SH-SY5Y (cell line): ENCODE data around the gene CHP1.

ENCODE experiments used
- GATA2 ChIP-seq: IDR thresholded peaks from 2 replicates; pipeline ENCODE4 v1.6.1; 2011; ENCODE audit warnings: mild to moderate bottlenecking, low read depth, low read length
- GATA3 ChIP-seq: IDR thresholded peaks from 2 replicates; pipeline ENCODE4 v1.6.1; 2011; ENCODE audit warnings: low read depth, mild to moderate bottlenecking, low read length, moderate library complexity

The CHP1 gene

GRCh38 chr15:41238100-41238499 is 7.0 kb downstream of the CHP1 start:
- TF ChIP-seq GATA2 (no peak), GATA3 (no peak)

GRCh38 chr15:41241221-41241964 is 10.3 kb downstream of the CHP1 start:
- TF ChIP-seq GATA3 = no peak
- peak; percentile 79; the same call in 1 of the 2 replicates for TF ChIP-seq GATA2

GRCh38 chr15:41251411-41251810 is 20.3 kb downstream of the CHP1 start:
- no peak for TF ChIP-seq GATA2
- TF ChIP-seq GATA3 = no peak

- TF ChIP-seq GATA2 (no peak), GATA3 (no peak)
Measured at GRCh38 chr15:41254560-41254959, 23.5 kb downstream of the CHP1 start.

- TF ChIP-seq GATA2 (no peak), GATA3 (no peak)
Measured at GRCh38 chr15:41256103-41256502, 25.0 kb downstream of the CHP1 start.

- TF ChIP-seq GATA2 = no peak
- no peak for TF ChIP-seq GATA3
Measured at GRCh38 chr15:41256577-41257038, 25.5 kb downstream of the CHP1 start.

- no peak for TF ChIP-seq GATA3
- TF ChIP-seq GATA2 = no peak
Measured at GRCh38 chr15:41258750-41259471, 27.8 kb downstream of the CHP1 start.

- TF ChIP-seq GATA2 = no peak
- TF ChIP-seq GATA3 = no peak
Measured at GRCh38 chr15:41259546-41260189, 28.6 kb downstream of the CHP1 start.

- TF ChIP-seq GATA3 = no peak
- TF ChIP-seq GATA2 = no peak
Measured at GRCh38 chr15:41262571-41262970, 31.5 kb downstream of the CHP1 start.

- TF ChIP-seq GATA3 (no peak), GATA2 (no peak)
Measured at GRCh38 chr15:41263891-41264351, 32.9 kb downstream of the CHP1 start.

- TF ChIP-seq GATA3 (no peak), GATA2 (no peak)
Measured at GRCh38 chr15:41269887-41270286, 38.8 kb downstream of the CHP1 start.

- TF ChIP-seq GATA2 (no peak), GATA3 (no peak)
Measured at GRCh38 chr15:41276831-41277230, 45.8 kb downstream of the CHP1 start.

GRCh38 chr15:41278319-41278718 is 47.3 kb downstream of the CHP1 start:
- TF ChIP-seq GATA2 (no peak), GATA3 (no peak)

- no peak for TF ChIP-seq GATA2
- TF ChIP-seq GATA3 = no peak
Measured at GRCh38 chr15:41279535-41280283, 48.6 kb downstream of the CHP1 start.
